Astrocyte (in vitro differentiated cells and primary cell): ENCODE results near the gene SH2D4B. TPM values are rescaled to one million over a fixed set of nuclear protein-coding genes. Genes with fewer than 3 reads are reported as not detected.

Source experiments
- DNase-seq: peaks from one replicate; pipeline ENCODE4 v3.0.0-alpha.2; 2010; ENCODE audit warnings: low read depth
- FAIRE-seq: peaks from 2 replicates; lab custom pipeline; 2011; peaks lifted over from hg19 to GRCh38; lab: Jason Lieb, UNC
- H2AFZ ChIP-seq: 2 replicates; pipeline ENCODE4 v1.6.0; 2012; ENCODE audit warnings: low read depth, low read length, inconsistent platforms
- H3K27ac ChIP-seq: 2 replicates; pipeline ENCODE4 v1.5.1; 2011; ENCODE audit warnings: low read depth, low read length, inconsistent platforms
- H3K27me3 ChIP-seq: 2 replicates; pipeline ENCODE4 v1.6.0; 2011; ENCODE audit warnings: low read length, inconsistent platforms; ENCODE audit not compliant: insufficient read depth
- H3K36me3 ChIP-seq: 2 replicates; pipeline ENCODE4 v1.5.1; 2011; ENCODE audit warnings: low read length, inconsistent platforms; ENCODE audit not compliant: insufficient read depth
- H3K4me1 ChIP-seq: 2 replicates; pipeline ENCODE4 v1.5.1; 2011; ENCODE audit warnings: low read length, inconsistent platforms; ENCODE audit not compliant: insufficient read depth
- H3K4me2 ChIP-seq: 2 replicates; pipeline ENCODE4 v1.6.0; 2012; ENCODE audit warnings: low read length, inconsistent platforms
- H3K4me3 ChIP-seq: 2 replicates; pipeline ENCODE4 v1.5.1; 2011; ENCODE audit warnings: low read depth, mild to moderate bottlenecking, low read length, inconsistent platforms; ENCODE audit not compliant: insufficient read depth
- H3K79me2 ChIP-seq: 2 replicates; pipeline ENCODE4 v1.6.0; 2012; ENCODE audit warnings: mild to moderate bottlenecking, low read length, inconsistent platforms; ENCODE audit not compliant: insufficient read depth
- H3K9ac ChIP-seq: 2 replicates; pipeline ENCODE4 v1.6.0; 2012; ENCODE audit warnings: mild to moderate bottlenecking, low read length, inconsistent platforms
- H3K9me3 ChIP-seq: 2 replicates; pipeline ENCODE4 v1.5.1; 2012; ENCODE audit warnings: low read depth, mild to moderate bottlenecking, low read length, inconsistent platforms; ENCODE audit not compliant: insufficient read depth
- H4K20me1 ChIP-seq: 2 replicates; pipeline ENCODE4 v1.6.0; 2012; ENCODE audit warnings: low read length, inconsistent platforms; ENCODE audit not compliant: insufficient read depth
- H3K27ac Mint-ChIP-seq: one replicate; pipeline ENCODE4 v1.8.0; 2021; ENCODE audit warnings: mild to moderate bottlenecking, mixed read lengths; ENCODE audit not compliant: unreplicated experiment
- H3K27me3 Mint-ChIP-seq: one replicate; pipeline ENCODE4 v1.8.0; 2021; ENCODE audit warnings: low read depth, mixed read lengths; ENCODE audit not compliant: unreplicated experiment
- H3K36me3 Mint-ChIP-seq: one replicate; pipeline ENCODE4 v1.8.0; 2021; ENCODE audit warnings: low read depth, mixed read lengths; ENCODE audit not compliant: unreplicated experiment
- H3K4me1 Mint-ChIP-seq: one replicate; pipeline ENCODE4 v1.8.0; 2021; ENCODE audit warnings: low read depth, mixed read lengths; ENCODE audit not compliant: unreplicated experiment
- H3K4me3 Mint-ChIP-seq: one replicate; pipeline ENCODE4 v1.8.0; 2021; ENCODE audit warnings: mild to moderate bottlenecking, moderate library complexity, mixed read lengths; ENCODE audit not compliant: unreplicated experiment
- H3K9me3 Mint-ChIP-seq: one replicate; pipeline ENCODE4 v1.8.0; 2021; ENCODE audit warnings: mild to moderate bottlenecking, mixed read lengths; ENCODE audit not compliant: unreplicated experiment
- EZH2 ChIP-seq: IDR thresholded peaks from 2 replicates; pipeline ENCODE4 v1.6.1; 2012; ENCODE audit warnings: mild to moderate bottlenecking, low read length, inconsistent platforms; ENCODE audit not compliant: insufficient read depth
- total RNA-seq: library from RNA; stranded (reverse); gene quantifications from 2 replicates; pipeline ENCODE4 v1.2.1, GENCODE V29; 2021
- TF ChIP-seq, protein P1 (sequence below): IDR thresholded peaks from 2 replicates; pipeline ENCODE4 v1.5.1; 2011; ENCODE audit warnings: low read depth, mild to moderate bottlenecking, inconsistent platforms, low read length, moderate library complexity; ENCODE audit not compliant: insufficient read depth

SH2D4B gene
- total RNA-seq, 1 donor from 2014 or later, result 0.07 TPM

GRCh38 chr10:80528185-80528700 is 9.5 kb upstream of the SH2D4B start:
- H3K27me3 Mint-ChIP-seq, result no peaks in the 10 kb centered on the region
- no peak for DNase-seq
- H2AFZ ChIP-seq, result no peak overlapping the region
- H3K36me3 Mint-ChIP-seq, result peaks cover 3% of the 10 kb centered on the region
- no peaks in the 10 kb centered on the region for H3K4me1 ChIP-seq
- H3K9me3 ChIP-seq, result no peaks in the 10 kb centered on the region
- H3K4me2 ChIP-seq, result no peak overlapping the region
- H3K27me3 ChIP-seq, result no peaks in the 10 kb centered on the region
- H3K27ac ChIP-seq, result no peak overlapping the region
- no peaks in the 10 kb centered on the region for H4K20me1 ChIP-seq
- peaks cover 13% of the 10 kb centered on the region for H3K4me1 Mint-ChIP-seq
- H3K4me3 Mint-ChIP-seq, result no peak overlapping the region
- TF ChIP-seq EZH2, result no peak
- no peak overlapping the region for H3K9ac ChIP-seq
- no peaks in the 10 kb centered on the region for H3K36me3 ChIP-seq
- no peak overlapping the region for H3K4me3 ChIP-seq
- no peak for FAIRE-seq
- H3K27ac Mint-ChIP-seq, result no peak overlapping the region
- no peaks in the 10 kb centered on the region for H3K79me2 ChIP-seq
- peaks cover 2% of the 10 kb centered on the region for H3K9me3 Mint-ChIP-seq

- Histone ChIP-seq H4K20me1 (no peaks in the 10 kb centered on the region), H3K27me3 (no peaks in the 10 kb centered on the region), H3K9ac (no peak overlapping the region), H3K79me2 (no peaks in the 10 kb centered on the region), H3K4me3 (no peak overlapping the region), H3K36me3 (no peaks in the 10 kb centered on the region), H3K4me1 (no peaks in the 10 kb centered on the region), H3K4me2 (no peak overlapping the region), H3K9me3 (no peaks in the 10 kb centered on the region), H3K27ac (no peak overlapping the region), H2AFZ (no peak overlapping the region)
- peaks cover 2% of the 10 kb centered on the region for H3K9me3 Mint-ChIP-seq
- FAIRE-seq (no peak), DNase-seq (no peak)
- peaks cover 8% of the 10 kb centered on the region for H3K4me1 Mint-ChIP-seq
- peaks cover 3% of the 10 kb centered on the region for H3K36me3 Mint-ChIP-seq
- no peak overlapping the region for H3K27ac Mint-ChIP-seq
- no peaks in the 10 kb centered on the region for H3K27me3 Mint-ChIP-seq
- TF ChIP-seq, protein P1, sequence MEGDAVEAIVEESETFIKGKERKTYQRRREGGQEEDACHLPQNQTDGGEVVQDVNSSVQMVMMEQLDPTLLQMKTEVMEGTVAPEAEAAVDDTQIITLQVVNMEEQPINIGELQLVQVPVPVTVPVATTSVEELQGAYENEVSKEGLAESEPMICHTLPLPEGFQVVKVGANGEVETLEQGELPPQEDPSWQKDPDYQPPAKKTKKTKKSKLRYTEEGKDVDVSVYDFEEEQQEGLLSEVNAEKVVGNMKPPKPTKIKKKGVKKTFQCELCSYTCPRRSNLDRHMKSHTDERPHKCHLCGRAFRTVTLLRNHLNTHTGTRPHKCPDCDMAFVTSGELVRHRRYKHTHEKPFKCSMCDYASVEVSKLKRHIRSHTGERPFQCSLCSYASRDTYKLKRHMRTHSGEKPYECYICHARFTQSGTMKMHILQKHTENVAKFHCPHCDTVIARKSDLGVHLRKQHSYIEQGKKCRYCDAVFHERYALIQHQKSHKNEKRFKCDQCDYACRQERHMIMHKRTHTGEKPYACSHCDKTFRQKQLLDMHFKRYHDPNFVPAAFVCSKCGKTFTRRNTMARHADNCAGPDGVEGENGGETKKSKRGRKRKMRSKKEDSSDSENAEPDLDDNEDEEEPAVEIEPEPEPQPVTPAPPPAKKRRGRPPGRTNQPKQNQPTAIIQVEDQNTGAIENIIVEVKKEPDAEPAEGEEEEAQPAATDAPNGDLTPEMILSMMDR, result no peak
- TF ChIP-seq EZH2, result no peak
- no peak overlapping the region for H3K4me3 Mint-ChIP-seq
Observed at GRCh38 chr10:80528901-80529300, 8.8 kb upstream of the SH2D4B start.

GRCh38 chr10:80529604-80530003 is 8.1 kb upstream of the SH2D4B start:
- Histone ChIP-seq H3K4me2 (no peak overlapping the region), H3K9ac (no peak overlapping the region), H3K27ac (no peak overlapping the region), H3K4me3 (no peak overlapping the region), H4K20me1 (no peaks in the 10 kb centered on the region), H3K36me3 (no peaks in the 10 kb centered on the region), H3K79me2 (no peaks in the 10 kb centered on the region), H3K4me1 (no peaks in the 10 kb centered on the region), H3K27me3 (no peaks in the 10 kb centered on the region), H2AFZ (no peak overlapping the region), H3K9me3 (no peaks in the 10 kb centered on the region)
- no peak overlapping the region for H3K4me3 Mint-ChIP-seq
- no peaks in the 10 kb centered on the region for H3K27me3 Mint-ChIP-seq
- DNase-seq (no peak), FAIRE-seq (no peak)
- peaks cover 2% of the 10 kb centered on the region for H3K9me3 Mint-ChIP-seq
- H3K36me3 Mint-ChIP-seq, result peaks cover 3% of the 10 kb centered on the region
- TF ChIP-seq, protein P1, result no peak
- TF ChIP-seq EZH2, result no peak
- H3K4me1 Mint-ChIP-seq, result peaks cover 8% of the 10 kb centered on the region
- no peak overlapping the region for H3K27ac Mint-ChIP-seq
